ENCODE results near the gene PLCL1.

PLCL1 gene

DNA sequence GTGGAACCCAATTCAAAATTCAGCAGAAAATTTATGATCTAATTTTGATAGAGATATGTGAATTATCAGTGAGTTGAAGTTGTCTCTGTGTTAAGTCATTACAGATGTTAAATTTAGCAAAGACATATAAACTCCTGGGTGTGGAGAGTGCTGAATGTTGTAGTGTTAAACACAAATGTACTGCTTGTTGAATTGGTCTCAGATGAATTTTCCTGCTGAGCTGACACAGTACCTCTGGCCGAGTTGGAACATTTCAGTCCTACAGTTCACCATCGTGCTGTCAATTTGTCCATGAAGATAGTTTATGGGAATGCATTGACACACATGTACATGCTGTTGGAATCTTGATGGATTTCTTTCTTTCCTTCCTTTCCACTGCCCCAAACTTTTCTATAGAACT, 255.9 kb downstream of the PLCL1 start:
- DNase-seq (ENCODE audit: low read depth) = no peak

- DNase-seq (ENCODE audit: low read depth) = no peak
Observed at GRCh38 chr2:198062826-198063225, 258.4 kb downstream of the PLCL1 start.

- DNase-seq (ENCODE audit: low read depth) = no peak
Observed at GRCh38 chr2:198063242-198063641, 258.8 kb downstream of the PLCL1 start.

- no peak for DNase-seq (ENCODE audit: low read depth)
Observed at GRCh38 chr2:198065322-198065721, 260.9 kb downstream of the PLCL1 start.

DNA sequence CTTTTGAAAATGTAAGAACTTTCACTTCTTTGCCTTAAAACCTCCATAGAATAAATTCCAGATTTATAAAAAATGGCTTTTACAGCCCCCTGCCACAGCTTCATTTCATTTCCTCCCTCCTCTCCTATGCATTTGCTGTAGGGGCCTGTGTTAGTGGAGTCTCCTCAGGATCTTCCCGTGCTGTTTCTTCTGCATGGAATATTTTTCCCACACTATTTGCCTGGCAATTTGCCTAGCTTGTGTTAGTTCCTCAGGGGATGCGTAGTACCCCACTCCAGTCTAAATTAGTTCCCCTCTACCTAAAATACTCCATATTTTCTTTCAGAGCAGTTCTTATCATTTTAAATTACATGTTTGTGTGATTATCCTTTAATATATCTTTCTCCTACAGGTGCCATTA, 262.2 kb downstream of the PLCL1 start:
- DNase-seq (ENCODE audit: low read depth) = no peak

GRCh38 chr2:198072655-198073054, 268.3 kb downstream of the PLCL1 start:
- DNase-seq (ENCODE audit: low read depth) = peak; percentile 22

- no peak for DNase-seq (ENCODE audit: low read depth)
Observed at GRCh38 chr2:198073253-198073652, 268.9 kb downstream of the PLCL1 start.

- DNase-seq (ENCODE audit: low read depth) = no peak
Observed at GRCh38 chr2:198077477-198077876, 273.1 kb downstream of the PLCL1 start.

DNA sequence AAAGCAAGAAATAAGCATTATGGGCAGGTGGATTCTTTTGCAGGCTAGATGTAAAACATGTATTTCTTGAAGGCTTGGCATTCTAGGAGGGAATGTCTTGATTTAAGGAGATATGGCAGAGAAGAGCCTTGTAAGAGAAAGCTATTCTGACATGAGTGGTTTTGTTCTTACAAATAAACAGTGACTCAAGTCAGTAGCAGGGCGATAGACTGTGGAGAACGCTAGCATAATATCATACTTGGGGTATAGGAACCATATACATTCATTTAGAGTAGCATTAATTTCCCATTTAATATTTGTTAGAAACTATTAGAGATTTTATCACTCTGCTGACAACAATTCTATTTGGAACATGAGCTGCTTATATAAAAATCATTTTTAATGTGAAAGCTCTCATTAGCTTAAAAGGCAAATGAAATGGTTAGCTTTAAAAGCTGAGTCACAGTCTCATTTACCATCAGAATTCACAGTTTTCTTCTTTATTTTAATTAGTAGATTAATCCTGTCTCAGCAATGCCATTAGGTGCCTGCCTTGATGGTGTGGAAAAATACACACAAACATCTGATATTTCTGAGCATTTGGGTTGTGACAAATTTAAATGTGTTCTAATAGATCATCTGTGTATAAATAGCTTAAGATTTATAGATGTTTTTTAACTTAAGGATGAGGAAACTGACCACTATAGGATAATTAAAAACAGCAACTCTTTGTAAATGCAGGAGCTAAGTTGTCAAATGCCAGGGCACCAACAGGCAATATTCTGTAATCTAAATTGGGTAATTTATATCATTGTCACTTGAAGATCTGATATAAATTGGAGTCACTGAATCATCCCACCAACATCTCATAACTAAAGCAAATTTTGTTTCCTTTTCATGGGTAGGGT, 276.7 kb downstream of the PLCL1 start:
- DNase-seq (ENCODE audit: low read depth) = no peak

GRCh38 chr2:198084156-198084555, 279.8 kb downstream of the PLCL1 start:
- no peak for DNase-seq (ENCODE audit: low read depth)

GRCh38 chr2:198096002-198096401, 291.6 kb downstream of the PLCL1 start:
- DNase-seq (ENCODE audit: low read depth) = no peak

DNA sequence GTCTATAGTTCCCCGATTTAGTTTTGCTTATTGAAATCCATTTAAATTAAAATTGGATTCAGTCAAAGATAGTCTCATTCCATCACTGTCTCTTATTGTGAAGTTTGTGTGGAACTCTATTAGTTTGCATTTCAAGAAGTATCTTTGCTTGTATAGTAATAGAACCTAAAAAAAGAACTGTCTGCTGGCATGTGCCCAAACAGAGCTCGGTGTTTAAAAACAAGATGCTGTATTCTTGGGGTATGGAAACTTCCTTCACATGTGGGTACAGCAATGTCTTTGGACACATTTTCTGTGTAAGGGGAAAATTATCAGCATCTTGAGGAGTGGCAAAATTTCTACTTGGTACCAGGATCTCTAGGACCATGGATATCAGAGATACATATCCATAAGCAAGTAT, 292.6 kb downstream of the PLCL1 start:
- DNase-seq (ENCODE audit: low read depth) = no peak

- DNase-seq (ENCODE audit: low read depth) = no peak
Observed at GRCh38 chr2:198097630-198098029, 293.2 kb downstream of the PLCL1 start.

GRCh38 chr2:198098386-198098785, 294.0 kb downstream of the PLCL1 start:
- no peak for DNase-seq (ENCODE audit: low read depth)

GRCh38 chr2:198098918-198099317, 294.5 kb downstream of the PLCL1 start:
- no peak for DNase-seq (ENCODE audit: low read depth)

DNA sequence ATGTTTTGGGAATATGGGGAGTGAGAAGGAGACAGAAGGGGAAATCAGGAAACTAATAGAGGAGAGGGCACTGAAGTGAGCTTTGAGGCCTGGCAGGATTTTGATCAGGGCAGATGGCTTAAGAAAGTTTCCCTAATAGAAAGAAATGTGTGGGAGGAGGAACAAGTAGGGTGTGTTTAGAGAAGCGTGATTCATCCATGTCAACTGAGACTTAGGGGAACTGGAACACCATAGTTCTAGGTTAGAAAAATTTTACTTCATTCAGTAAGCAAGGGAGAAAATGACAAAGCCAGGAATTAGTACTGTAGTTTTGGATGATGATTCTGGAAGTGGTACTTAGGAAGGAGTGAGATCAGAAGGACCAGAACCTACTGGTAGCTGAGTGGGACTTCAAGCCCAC, 296.0 kb downstream of the PLCL1 start:
- no peak for DNase-seq (ENCODE audit: low read depth)

DNA sequence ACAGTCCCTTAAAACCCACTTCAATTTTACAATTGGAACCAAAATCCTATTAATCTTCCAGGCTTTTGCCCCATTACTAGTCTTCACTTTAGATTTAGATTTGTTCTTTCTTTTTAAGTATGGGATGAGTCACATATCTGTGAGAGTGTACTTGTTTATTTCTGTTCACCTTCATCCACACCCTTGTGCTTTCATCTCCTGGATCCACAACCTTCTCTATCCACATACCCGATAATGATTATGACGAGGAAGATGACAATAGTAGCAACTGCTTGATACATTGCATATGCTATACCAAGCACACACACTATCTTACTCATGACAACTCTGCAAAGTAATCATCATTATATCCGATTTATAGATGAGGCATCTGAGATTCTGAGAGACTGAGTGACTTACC, 297.3 kb downstream of the PLCL1 start:
- DNase-seq (ENCODE audit: low read depth) = no peak

DNA sequence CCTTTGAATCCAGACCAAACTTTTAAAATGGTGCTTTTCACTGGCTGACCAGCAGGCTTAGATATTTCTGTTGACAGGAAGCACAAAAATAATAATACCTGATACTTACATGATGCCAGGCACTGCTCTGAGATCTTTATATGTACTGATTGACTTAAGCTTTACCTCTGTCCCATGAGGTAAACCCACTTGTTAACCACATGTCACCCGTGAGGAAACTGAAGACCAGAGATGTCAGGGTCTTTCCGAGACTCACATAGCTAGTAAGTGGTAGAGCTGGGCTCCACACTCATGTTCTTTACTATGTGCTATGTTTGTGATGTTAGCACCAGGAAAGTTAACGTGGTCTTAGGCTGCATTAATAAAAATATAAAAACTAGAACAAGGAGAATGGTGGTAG, 297.7 kb downstream of the PLCL1 start:
- no peak for DNase-seq (ENCODE audit: low read depth)

- DNase-seq (ENCODE audit: low read depth) = no peak
Observed at GRCh38 chr2:198102856-198103255, 298.5 kb downstream of the PLCL1 start.

GRCh38 chr2:198106621-198107385, 302.4 kb downstream of the PLCL1 start:
- DNase-seq (ENCODE audit: low read depth) = no peak

- no peak for DNase-seq (ENCODE audit: low read depth)
Observed at GRCh38 chr2:198113316-198113715, 308.9 kb downstream of the PLCL1 start.

GRCh38 chr2:198114064-198114463, 309.7 kb downstream of the PLCL1 start:
- DNase-seq (ENCODE audit: low read depth) = no peak

DNA sequence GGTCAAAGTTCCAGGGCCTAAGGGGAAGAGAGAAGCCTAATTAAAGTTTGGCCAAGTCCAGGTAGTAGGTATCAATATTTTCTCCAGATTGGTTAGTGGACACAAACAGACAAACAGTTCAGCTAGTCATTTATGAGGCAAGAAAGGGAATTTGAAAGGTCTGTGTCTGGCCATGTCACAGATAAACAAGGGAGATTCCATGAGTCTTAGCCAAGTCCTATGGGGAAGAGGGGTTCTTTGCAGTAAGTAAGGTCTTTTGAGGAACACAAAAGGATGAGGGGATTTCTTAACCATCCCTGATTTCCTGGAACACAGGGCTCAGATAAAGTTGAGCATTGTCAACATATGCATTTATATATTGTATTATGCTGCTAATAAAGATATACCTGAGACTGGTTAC, 310.8 kb downstream of the PLCL1 start:
- DNase-seq (ENCODE audit: low read depth) = no peak

Data from HS-27A (cell line).